Testis (tissue), 3 donors: ENCODE measurements around the gene ANKRD28. TPM values are rescaled to one million over a fixed set of nuclear protein-coding genes. Genes with fewer than 3 reads are reported as not detected.

Source experiments
- DNase-seq: peaks from one replicate; pipeline ENCODE4 v3.0.0-alpha.2; 2019
- H3K27ac ChIP-seq, 2 donors: fragments of 200-600 bp; sonication (generic); one replicate each; pipeline ENCODE4 v1.5.1; 2019
- H3K27me3 ChIP-seq: fragments of 200-600 bp; sonication (generic); one replicate; pipeline ENCODE4 v1.5.1; 2019
- H3K36me3 ChIP-seq: fragments of 200-600 bp; sonication (generic); one replicate; pipeline ENCODE4 v1.5.1; 2017; ENCODE audit warnings: low read depth; ENCODE audit errors: missing control alignments
- H3K4me1 ChIP-seq: fragments of 200-600 bp; sonication (generic); one replicate; pipeline ENCODE4 v1.5.1; 2019
- H3K4me3 ChIP-seq, 2 donors: fragments of 200-600 bp; sonication (generic); one replicate each; pipeline ENCODE4 v1.5.1; 2017 to 2019
- H3K9me3 ChIP-seq: fragments of 200-600 bp; sonication (generic); one replicate; pipeline ENCODE4 v1.5.1; 2017
- POLR2A ChIP-seq: fragments of 450-650 bp; IDR thresholded peaks from one replicate; pipeline ENCODE4 v1.6.1; 2017; ENCODE audit warnings: antibody characterized with exemption, mild to moderate bottlenecking, moderate library complexity
- WGBS, 2 donors: methylation state at CpG; one replicate each; pipeline ENCODE4 v1.1.5; 2018; 5-methylcytosine and 5-hydroxymethylcytosine counted together
- intact Hi-C: fragments of 100-400 bp; cut with DNase I; formaldehyde crosslinking; loops from one replicate; pipeline ENCODE4 v1.15.1; 2023; ENCODE audit warnings: low total_unique reads
- polyA plus RNA-seq: library from polyadenylated mRNA; stranded (reverse); fragments of 350-450 nt; fragmentation: Illumina TruSeq; extraction: RNeasy Lipid Tissue Mini Kit (QIAGEN cat#74804); gene quantifications from one replicate; pipeline ENCODE4 v1.2.3, GENCODE V29; 2014; ENCODE audit warnings: low read depth, low replicate concordance; ENCODE audit not compliant: insufficient read depth
- total RNA-seq, 2 donors: library from RNA; depleted of rRNA; stranded (reverse); fragments of >200 nt; gene quantifications; one replicate each; pipeline ENCODE4 v1.2.3, GENCODE V29; 2016
- TF ChIP-seq, protein P1 (sequence below), 3 experiments: fragments of 450-650 bp in 2 of 3; fragments of 200-600 bp in 1 of 3; sonication (generic) in 1 of 3; IDR thresholded peaks; one replicate each; pipeline ENCODE4 v1.5.1; 2016 to 2019; ENCODE audit warnings: antibody characterized with exemption in 3 of 3, mild to moderate bottlenecking in 2 of 3, moderate library complexity in 1 of 3

ANKRD28 gene
- total and polyA plus RNA-seq, 3 donors from 2014 or later = 82.8 to 96.3 (median 93.8) TPM

DNA sequence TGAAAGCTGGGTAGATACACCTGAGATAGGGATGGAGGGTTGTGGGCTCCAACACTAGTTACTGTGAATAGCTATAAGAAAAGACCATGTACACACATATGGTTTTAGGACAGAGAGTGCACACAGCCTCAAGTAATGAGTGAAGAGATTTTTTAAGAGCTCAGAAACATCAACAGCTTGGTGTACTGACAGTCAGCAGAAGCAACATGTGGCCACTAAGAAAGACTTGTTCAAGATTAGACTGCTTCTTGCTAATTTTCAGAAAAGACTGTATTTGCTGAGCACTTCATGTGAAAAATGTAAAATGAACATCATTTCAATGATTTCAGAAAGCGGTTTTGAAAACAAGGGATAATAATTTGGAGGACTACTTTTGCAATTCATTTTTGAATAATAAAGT, 10.3 kb downstream of the ANKRD28 start:
- DNase-seq = no peak
- WGBS, 2 donors = 88 to 100% methylated on average over 1 of the region's 1 CpG
- intact Hi-C loops = no loop called here
- H3K9me3 ChIP-seq = no peaks in the 10 kb centered on the region
- no peaks in the 10 kb centered on the region for H3K36me3 ChIP-seq
- TF ChIP-seq POLR2A = no peak
- TF ChIP-seq, protein P1, sequence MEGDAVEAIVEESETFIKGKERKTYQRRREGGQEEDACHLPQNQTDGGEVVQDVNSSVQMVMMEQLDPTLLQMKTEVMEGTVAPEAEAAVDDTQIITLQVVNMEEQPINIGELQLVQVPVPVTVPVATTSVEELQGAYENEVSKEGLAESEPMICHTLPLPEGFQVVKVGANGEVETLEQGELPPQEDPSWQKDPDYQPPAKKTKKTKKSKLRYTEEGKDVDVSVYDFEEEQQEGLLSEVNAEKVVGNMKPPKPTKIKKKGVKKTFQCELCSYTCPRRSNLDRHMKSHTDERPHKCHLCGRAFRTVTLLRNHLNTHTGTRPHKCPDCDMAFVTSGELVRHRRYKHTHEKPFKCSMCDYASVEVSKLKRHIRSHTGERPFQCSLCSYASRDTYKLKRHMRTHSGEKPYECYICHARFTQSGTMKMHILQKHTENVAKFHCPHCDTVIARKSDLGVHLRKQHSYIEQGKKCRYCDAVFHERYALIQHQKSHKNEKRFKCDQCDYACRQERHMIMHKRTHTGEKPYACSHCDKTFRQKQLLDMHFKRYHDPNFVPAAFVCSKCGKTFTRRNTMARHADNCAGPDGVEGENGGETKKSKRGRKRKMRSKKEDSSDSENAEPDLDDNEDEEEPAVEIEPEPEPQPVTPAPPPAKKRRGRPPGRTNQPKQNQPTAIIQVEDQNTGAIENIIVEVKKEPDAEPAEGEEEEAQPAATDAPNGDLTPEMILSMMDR (IDR thresholded peaks at IDR 0.05) = no peak
- peaks cover 3% of the 10 kb centered on the region for H3K4me1 ChIP-seq
- H3K27ac ChIP-seq = no peak overlapping the region
- no peak overlapping the region for H3K4me3 ChIP-seq
- no peaks in the 10 kb centered on the region for H3K27me3 ChIP-seq

DNA sequence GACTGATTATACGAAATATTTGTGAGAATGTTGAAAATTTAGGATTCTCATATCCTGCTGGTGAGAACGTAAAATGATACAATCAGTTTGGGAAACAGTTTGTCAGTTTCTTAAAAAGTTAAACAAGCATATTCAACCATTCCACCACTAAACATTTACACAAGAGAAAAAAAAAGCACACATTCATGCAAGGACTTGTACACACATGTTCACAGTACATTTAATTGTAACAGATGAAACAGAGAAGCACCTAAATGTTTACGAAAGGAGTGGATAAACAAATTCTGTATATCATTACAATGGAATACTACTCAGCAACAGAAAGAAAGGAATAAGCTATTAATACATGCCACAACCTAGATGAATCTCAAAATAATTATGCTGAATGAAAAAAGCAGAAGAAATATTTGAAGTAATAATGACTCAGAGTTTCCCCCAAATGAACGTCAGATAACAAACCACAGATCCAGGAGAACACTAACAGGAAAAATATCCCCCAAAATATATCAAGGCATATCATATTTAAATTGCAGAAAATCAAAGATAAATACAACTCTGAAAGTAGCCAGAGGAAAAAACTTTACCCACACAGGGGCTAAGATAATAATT, 14.3 kb downstream of the ANKRD28 start:
- no peak for DNase-seq
- H3K36me3 ChIP-seq = no peaks in the 10 kb centered on the region
- no peak for TF ChIP-seq POLR2A
- TF ChIP-seq, protein P1 (IDR thresholded peaks at IDR 0.05) = no peak
- no peak overlapping the region for H3K4me3 ChIP-seq
- WGBS, 2 donors = 76 to 78% methylated on average over 4 of the region's 4 CpGs
- H3K9me3 ChIP-seq = no peaks in the 10 kb centered on the region
- intact Hi-C loops = no loop called here
- H3K4me1 ChIP-seq = peaks cover 9% of the 10 kb centered on the region
- H3K27ac ChIP-seq = no peak overlapping the region
- no peaks in the 10 kb centered on the region for H3K27me3 ChIP-seq

DNA sequence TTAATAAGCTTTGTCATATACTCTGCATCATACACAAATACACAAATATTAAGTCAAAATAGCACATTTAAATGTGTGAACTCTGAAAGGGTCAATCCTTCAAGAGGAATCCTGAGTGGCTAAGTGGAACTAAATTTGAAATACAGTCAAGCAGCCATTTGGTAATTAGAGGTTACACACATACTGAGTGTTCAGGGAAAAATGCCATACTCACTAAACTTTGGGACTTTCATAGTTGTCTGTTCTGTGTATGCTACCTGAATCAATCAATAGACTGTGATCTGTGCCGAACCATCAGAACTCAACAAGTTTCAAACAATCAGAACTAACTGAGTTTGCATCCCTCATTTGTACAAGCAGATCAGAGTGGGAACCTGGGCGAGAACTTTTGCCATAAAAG, 15.3 kb downstream of the ANKRD28 start:
- H3K27ac ChIP-seq = peak overlapping the region in 1 of 2 donors; percentile 27
- no peaks in the 10 kb centered on the region for H3K36me3 ChIP-seq
- H3K27me3 ChIP-seq = no peaks in the 10 kb centered on the region
- H3K4me3 ChIP-seq = no peak overlapping the region
- DNase-seq = no peak
- no peaks in the 10 kb centered on the region for H3K9me3 ChIP-seq
- intact Hi-C loops = no loop called here
- 88 to 92% methylated on average over 2 of the region's 2 CpGs for WGBS, 2 donors
- TF ChIP-seq POLR2A = no peak
- TF ChIP-seq, protein P1 (IDR thresholded peaks at IDR 0.05) = no peak
- H3K4me1 ChIP-seq = peaks cover 9% of the 10 kb centered on the region

DNA sequence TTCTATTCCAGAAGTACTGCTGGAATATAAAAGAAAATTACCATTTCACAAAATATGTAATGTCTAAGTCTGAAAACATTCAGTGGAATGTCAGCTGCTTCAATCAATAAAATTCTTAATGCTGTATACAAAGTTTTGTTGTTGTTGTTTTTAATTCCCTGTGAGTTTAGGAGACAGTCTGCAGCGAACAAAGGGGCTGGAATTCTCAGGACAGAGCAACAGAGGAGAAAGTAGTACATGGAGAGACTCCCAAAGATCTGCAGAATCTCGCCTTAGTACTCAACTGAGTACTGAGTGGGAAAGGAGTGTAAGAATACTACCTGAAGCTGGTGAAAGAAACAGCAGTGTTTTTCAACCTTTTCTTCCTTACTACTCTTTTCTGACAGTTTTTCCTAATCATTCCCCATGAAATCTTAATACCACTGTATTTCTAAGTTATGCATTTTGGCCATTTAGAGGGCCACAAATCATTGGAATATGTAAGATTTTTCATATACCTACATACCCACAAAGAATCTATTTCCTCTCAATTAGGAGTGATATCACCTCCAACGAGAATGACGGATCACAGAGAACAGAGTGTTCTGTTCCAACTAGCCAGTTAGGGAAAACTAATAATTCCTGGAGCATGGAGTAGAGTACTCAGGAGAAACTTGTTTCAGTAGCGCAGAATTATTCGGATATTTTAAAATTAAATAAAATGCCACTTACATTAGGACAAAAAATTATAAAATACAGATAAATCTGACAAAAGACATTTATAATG, 16.0 kb downstream of the ANKRD28 start:
- TF ChIP-seq, protein P1 (IDR thresholded peaks at IDR 0.05) = no peak
- no peak for TF ChIP-seq POLR2A
- no peaks in the 10 kb centered on the region for H3K9me3 ChIP-seq
- 51% methylated on average over 6 of the region's 6 CpGs for WGBS, 2 donors
- intact Hi-C loops = no loop called here
- H3K27me3 ChIP-seq = no peaks in the 10 kb centered on the region
- peaks cover 9% of the 10 kb centered on the region for H3K4me1 ChIP-seq
- peak overlapping the region; percentile 27 to 34 for H3K27ac ChIP-seq
- DNase-seq = no peak
- no peaks in the 10 kb centered on the region for H3K36me3 ChIP-seq
- no peak overlapping the region for H3K4me3 ChIP-seq
